RWPE1 (cell line): ENCODE data around the gene NCOA5.

Source experiments
- CTCF ChIA-PET: fragments of 350-600 bp; sonication (Branson Sonifier 250); formaldehyde crosslinking; extraction: SDS; loops from one replicate; lab custom pipeline; 2021; lab: Yijun Ruan, JAX
- POLR2A ChIA-PET: fragments of 400-600 bp; formaldehyde crosslinking; extraction: SDS; loops from one replicate; lab custom pipeline; 2020; ENCODE audit warnings: antibody characterized with exemption; ENCODE audit not compliant: low non-redundant PET; lab: Yijun Ruan, JAX
- DNase-seq: peaks from one replicate; pipeline ENCODE4 v3.0.0; 2012; ENCODE audit warnings: low spot score
- H3K27ac ChIP-seq: fragments of 450-650 bp; 2 replicates; pipeline ENCODE4 v1.5.1; 2017
- TF ChIP-seq, protein P1 (sequence below): fragments of 450-650 bp; conservative IDR thresholded peaks from 2 replicates; pipeline ENCODE4 v1.5.1; 2017; ENCODE audit warnings: low read depth, mild to moderate bottlenecking

Gene NCOA5

DNA sequence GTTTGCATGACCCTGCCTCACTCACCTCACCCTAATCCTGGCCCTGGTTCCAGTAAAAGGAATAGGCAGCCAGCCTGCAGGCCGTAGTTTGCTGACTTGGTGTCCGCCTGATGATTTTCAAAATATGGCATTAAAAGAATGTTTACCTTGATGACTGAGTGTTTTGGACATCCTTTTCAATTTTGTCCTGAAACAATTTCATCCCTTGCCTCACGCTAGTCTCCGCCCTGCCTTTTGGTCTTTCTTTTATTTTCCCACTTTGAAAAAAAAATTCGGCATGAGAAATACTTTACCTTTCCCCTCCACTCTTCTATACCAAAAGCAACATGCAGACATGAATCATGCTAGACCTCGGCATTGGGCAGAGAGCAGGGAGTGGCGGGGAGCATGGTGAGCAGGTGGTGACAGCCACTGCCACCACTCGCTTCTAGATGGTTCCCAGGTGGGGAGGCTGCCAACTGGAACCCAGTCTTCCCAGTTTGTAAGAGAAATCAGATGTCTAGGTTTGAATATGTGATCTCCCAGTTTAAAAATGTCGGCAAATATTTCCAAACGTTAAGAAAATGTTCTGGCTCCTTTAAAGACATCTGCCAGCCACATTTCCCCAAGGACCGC, 37.7 kb upstream of the NCOA5 start:
- DNase-seq = no peak
- TF ChIP-seq, protein P1, sequence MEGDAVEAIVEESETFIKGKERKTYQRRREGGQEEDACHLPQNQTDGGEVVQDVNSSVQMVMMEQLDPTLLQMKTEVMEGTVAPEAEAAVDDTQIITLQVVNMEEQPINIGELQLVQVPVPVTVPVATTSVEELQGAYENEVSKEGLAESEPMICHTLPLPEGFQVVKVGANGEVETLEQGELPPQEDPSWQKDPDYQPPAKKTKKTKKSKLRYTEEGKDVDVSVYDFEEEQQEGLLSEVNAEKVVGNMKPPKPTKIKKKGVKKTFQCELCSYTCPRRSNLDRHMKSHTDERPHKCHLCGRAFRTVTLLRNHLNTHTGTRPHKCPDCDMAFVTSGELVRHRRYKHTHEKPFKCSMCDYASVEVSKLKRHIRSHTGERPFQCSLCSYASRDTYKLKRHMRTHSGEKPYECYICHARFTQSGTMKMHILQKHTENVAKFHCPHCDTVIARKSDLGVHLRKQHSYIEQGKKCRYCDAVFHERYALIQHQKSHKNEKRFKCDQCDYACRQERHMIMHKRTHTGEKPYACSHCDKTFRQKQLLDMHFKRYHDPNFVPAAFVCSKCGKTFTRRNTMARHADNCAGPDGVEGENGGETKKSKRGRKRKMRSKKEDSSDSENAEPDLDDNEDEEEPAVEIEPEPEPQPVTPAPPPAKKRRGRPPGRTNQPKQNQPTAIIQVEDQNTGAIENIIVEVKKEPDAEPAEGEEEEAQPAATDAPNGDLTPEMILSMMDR = no peak
- ChIA-PET POLR2A (no interaction called here), CTCF (interaction anchor here (3.0 to 3.8 kb wide), 2 partner anchors 48 to 221 kb away, joined by 14 to 33 read pairs; no protein-coding TSS in a partner anchor)
- no peak overlapping the region for H3K27ac ChIP-seq

DNA sequence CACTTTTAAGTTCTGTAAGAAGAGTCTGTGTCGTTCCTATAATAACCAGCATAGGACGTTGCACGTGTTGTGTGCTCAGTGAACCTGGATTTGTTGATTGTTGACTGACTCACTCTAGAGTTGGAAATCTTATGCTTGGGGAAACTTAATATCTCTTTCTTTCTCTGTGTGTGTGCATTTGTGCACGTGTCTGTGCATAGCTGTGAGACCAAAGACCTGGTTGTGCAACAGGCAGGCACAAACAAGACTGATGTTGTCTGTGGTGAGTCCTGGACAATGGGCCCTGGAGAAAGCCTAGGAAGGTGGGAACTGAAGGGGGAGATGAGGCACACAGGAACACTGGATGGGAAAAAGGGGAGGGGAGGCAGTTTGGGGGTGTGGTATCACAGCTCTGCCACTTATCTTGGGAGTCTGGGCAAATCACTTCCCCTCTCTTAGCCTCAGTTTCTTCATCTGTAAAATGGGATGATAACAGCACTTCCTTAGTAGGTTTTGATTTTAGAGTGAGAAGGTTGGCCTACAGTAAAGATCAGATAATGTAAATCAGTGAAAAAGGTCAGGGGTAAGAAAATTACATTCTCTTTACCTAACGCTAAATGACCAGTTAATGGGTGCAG, 36.8 kb upstream of the NCOA5 start:
- ChIA-PET CTCF (interaction anchor here (0.6 to 3.0 kb wide), 3 partner anchors 21 to 76 kb away, joined by 3 to 14 read pairs (median 4); no protein-coding TSS in a partner anchor), POLR2A (no interaction called here)
- TF ChIP-seq, protein P1 = no peak
- DNase-seq = no peak
- no peak overlapping the region for H3K27ac ChIP-seq

DNA sequence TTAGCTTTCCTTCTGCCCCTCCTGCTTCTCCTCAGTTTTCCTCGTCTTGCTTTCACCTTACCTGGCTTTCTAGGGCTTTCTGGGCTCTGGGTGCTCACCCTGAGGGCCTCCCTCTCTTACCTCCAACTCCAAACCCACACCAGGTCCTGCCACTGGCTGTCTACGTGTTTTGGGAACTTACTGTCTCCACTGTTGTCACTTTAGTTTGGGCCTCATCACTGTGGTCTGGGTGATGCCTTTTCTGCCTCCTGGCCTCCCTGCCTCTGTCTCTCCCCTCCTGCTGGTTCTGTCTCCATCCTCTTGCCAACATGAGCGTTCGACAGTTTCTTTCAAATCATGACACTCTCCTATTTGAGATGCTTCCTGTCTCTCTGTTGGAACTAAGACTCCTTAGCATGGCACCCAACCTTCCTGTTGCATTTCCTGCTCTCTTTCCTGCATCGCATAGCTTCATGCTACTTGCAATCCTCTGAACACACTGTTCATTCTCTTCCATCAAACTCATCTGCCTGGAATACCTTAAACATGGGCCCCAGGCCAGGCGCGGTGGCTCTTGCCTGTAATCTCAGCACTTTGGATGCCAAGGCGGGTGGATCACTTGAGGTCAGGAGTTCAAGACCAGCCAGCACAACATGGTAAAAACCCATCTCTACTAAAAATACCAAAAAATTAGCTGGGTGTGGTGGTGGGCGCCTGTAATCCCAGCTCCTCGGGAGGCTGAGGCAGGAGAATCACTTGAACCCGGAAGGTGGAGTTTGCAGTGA, 33.9 kb upstream of the NCOA5 start:
- ChIA-PET CTCF (interaction anchor here (0.6 to 1.7 kb wide), 2 partner anchors 9 to 397 kb away, joined by 3 to 7 read pairs; no protein-coding TSS in a partner anchor), POLR2A (no interaction called here)
- no peak overlapping the region for H3K27ac ChIP-seq
- DNase-seq = no peak
- TF ChIP-seq, protein P1 = no peak

DNA sequence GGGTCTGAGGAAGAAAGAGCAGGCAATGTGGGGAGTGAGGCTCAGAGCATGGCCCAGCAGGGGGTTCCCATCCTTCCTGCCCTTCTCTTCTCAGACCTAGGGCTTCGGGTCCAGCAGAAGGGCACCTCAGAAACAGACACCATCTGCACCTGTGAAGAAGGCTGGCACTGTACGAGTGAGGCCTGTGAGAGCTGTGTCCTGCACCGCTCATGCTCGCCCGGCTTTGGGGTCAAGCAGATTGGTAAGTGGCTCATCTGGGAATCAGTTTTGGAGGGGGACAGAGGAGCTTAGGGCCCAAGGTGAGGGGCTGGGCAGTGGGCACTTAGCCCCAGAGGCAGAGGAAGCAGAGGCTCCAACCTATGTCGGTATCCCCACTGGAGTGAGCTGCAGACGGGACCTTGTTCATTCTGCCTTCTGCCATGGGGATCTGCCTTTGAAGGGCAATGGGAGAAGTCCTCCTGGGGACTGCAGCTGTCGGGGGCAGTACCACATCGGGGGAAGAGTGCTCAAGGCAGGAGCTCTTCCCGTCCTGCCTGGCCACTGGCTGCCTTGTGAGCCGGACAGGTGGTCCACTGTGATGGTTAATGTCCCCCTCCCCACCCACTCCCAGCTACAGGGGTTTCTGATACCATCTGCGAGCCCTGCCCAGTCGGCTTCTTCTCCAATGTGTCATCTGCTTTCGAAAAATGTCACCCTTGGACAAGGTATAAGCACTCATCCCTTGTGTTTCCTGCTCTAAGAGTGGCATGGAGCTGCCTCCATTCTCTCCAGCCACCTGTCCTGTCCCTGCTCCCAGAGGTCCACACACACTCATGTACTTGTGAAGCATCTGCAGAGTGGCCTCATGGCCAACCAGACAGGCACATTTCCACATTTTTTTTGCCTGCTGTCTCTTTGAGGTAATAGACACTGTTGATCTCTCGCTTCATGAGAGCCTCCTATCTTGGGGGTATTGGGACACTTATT, 33.0 kb upstream of the NCOA5 start:
- CTCF ChIA-PET = interaction anchor here (0.6 to 1.7 kb wide), 2 partner anchors 10 to 398 kb away, joined by 3 to 7 read pairs; no protein-coding TSS in a partner anchor
- no peak for DNase-seq

DNA sequence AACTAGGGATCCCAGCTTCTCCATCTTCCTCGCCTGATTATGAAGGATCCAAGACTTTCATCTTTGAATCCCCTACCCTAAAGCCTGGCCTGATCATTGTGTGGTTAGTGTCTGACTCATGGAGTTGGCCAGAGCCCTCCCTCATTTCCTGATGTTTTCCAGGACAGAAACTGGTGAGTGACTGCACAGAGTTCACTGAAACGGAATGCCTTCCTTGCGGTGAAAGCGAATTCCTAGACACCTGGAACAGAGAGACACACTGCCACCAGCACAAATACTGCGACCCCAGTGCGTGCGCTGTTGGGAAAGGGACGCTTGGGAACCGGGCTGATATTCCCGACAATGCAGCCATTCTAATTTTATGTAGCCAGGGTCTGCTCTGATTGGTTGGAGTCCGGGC, 32.3 kb upstream of the NCOA5 start:
- DNase-seq = peak; percentile 90
- peak overlapping the region; percentile 49 for H3K27ac ChIP-seq
- TF ChIP-seq, protein P1 = no peak
- POLR2A ChIA-PET = no interaction called here
- CTCF ChIA-PET = interaction anchor here (0.6 to 1.7 kb wide), 2 partner anchors 11 to 593 kb away, joined by 4 to 7 read pairs; no protein-coding TSS in a partner anchor

More for the DNA sequence above, 33.0 kb upstream of the NCOA5 start:
- TF ChIP-seq, protein P1 = no peak
- POLR2A ChIA-PET = no interaction called here
- H3K27ac ChIP-seq = peak overlapping the region; percentile 49
